GM12865 (cell line): ENCODE results near the gene COX11.

Experiments used
- DNase-seq: peaks from one replicate; pipeline ENCODE4 v3.0.0; 2010; ENCODE audit warnings: low read depth
- H3K4me3 ChIP-seq: 2 replicates; pipeline ENCODE4 v1.5.1; 2011; ENCODE audit warnings: mild to moderate bottlenecking, low read depth, low read length, control low read depth
- TF ChIP-seq, protein P1 (sequence below): IDR thresholded peaks from 2 replicates; pipeline ENCODE4 v1.5.1; 2011; ENCODE audit warnings: low read length, control low read depth, low read depth, inconsistent platforms; ENCODE audit not compliant: insufficient read depth; ENCODE audit errors: missing control alignments

The COX11 gene

GRCh38 chr17:54937018-54937417 is 31.4 kb downstream of the COX11 start:
- no peak for DNase-seq
- H3K4me3 ChIP-seq: no peak overlapping the region
- TF ChIP-seq, protein P1, sequence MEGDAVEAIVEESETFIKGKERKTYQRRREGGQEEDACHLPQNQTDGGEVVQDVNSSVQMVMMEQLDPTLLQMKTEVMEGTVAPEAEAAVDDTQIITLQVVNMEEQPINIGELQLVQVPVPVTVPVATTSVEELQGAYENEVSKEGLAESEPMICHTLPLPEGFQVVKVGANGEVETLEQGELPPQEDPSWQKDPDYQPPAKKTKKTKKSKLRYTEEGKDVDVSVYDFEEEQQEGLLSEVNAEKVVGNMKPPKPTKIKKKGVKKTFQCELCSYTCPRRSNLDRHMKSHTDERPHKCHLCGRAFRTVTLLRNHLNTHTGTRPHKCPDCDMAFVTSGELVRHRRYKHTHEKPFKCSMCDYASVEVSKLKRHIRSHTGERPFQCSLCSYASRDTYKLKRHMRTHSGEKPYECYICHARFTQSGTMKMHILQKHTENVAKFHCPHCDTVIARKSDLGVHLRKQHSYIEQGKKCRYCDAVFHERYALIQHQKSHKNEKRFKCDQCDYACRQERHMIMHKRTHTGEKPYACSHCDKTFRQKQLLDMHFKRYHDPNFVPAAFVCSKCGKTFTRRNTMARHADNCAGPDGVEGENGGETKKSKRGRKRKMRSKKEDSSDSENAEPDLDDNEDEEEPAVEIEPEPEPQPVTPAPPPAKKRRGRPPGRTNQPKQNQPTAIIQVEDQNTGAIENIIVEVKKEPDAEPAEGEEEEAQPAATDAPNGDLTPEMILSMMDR: no peak

GRCh38 chr17:54935471-54935870 is 33.0 kb downstream of the COX11 start:
- no peak for DNase-seq
- no peak overlapping the region for H3K4me3 ChIP-seq
- TF ChIP-seq, protein P1: no peak

DNA sequence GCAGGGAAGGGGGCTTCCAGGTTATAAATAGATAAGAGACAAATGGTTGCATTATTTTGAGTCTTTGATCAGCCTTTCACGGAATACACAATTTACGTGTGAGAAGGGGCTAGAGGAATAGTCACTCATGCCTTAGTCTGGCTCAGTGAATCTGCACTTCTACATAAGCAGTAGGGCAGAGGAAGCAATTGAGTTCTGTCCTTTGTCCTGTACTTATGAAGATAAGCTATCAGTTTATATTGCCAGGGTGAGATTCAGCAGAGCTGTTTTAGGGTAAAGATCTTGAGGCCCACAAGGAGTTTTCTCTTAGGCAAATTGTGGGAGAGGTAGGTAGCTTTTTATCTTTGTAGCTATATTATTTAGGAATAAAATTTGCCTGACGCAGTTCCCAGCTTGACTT is 34.5 kb downstream of the COX11 start:
- no peak overlapping the region for H3K4me3 ChIP-seq
- TF ChIP-seq, protein P1: no peak
- DNase-seq: no peak

GRCh38 chr17:54932711-54933110 is 35.7 kb downstream of the COX11 start:
- H3K4me3 ChIP-seq: no peak overlapping the region
- TF ChIP-seq, protein P1: no peak
- no peak for DNase-seq

GRCh38 chr17:54927525-54927924 is 40.9 kb downstream of the COX11 start:
- DNase-seq: no peak
- TF ChIP-seq, protein P1: no peak

GRCh38 chr17:54924405-54924804 is 44.0 kb downstream of the COX11 start:
- no peak for DNase-seq
- TF ChIP-seq, protein P1: no peak
- H3K4me3 ChIP-seq: no peak overlapping the region

More at GRCh38 chr17:54927525-54927924, 40.9 kb downstream of the COX11 start:
- H3K4me3 ChIP-seq: no peak overlapping the region

- TF ChIP-seq, protein P1: no peak
- DNase-seq: peak; percentile 36
- no peak overlapping the region for H3K4me3 ChIP-seq
These were observed 47.6 kb downstream of the COX11 start for GRCh38 chr17:54920819-54921218.
